ENCODE measurements around the gene EFS.

- TF ChIP-seq REST (IDR thresholded peaks at IDR 0.05; ENCODE audit: insufficient read depth in 1 of 2, low read depth in 2 of 2, low read length in 2 of 2) (no peak), POLR2AphosphoS5 (IDR thresholded peaks at IDR 0.05; ENCODE audit: low read depth, low read length) (no peak)
These were observed 40.5 kb downstream of the EFS start for GRCh38 chr14:23324455-23324846.
